ENCODE data around the gene TOMM20L.

GRCh38 chr14:58353516-58354299 is 42.0 kb upstream of the TOMM20L start:
- TF ChIP-seq ZNF395 (CRISPR knock-in tag; IDR thresholded peaks at IDR 0.05) (no peak), FOXK1 (CRISPR knock-in tag; IDR thresholded peaks at IDR 0.05; ENCODE audit: borderline replicate concordance) (no peak), POLR3G (IDR thresholded peaks at IDR 0.05; ENCODE audit: extremely low read depth, insufficient read length, insufficient replicate concordance) (no peak), SMC3 (conservative IDR thresholded peaks at IDR 0.05; ENCODE audit: insufficient read depth, low read depth, low read length) (no peak), TOE1 (IDR thresholded peaks at IDR 0.05; ENCODE audit: borderline replicate concordance) (no peak), TOE1 (CRISPR knock-in tag; IDR thresholded peaks at IDR 0.05; ENCODE audit: borderline replicate concordance, low read depth) (no peak), JUND (IDR thresholded peaks at IDR 0.05; ENCODE audit: borderline replicate concordance, low read depth, low read length) (no peak), JUND (tag; IDR thresholded peaks at IDR 0.05; ENCODE audit: borderline replicate concordance, low read depth, low read length) (no peak)
- TF ChIP-seq, protein P1, sequence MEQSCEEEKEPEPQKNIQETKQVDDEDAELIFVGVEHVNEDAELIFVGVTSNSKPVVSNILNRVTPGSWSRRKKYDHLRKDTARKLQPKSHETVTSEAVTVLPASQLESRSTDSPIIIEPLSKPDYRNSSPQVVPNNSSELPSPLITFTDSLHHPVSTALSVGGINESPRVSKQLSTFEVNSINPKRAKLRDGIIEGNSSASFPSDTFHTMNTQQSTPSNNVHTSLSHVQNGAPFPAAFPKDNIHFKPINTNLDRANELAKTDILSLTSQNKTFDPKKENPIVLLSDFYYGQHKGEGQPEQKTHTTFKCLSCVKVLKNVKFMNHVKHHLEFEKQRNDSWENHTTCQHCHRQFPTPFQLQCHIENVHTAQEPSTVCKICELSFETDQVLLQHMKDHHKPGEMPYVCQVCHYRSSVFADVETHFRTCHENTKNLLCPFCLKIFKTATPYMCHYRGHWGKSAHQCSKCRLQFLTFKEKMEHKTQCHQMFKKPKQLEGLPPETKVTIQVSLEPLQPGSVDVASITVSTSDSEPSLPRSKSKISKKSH (CRISPR knock-in tag; IDR thresholded peaks at IDR 0.05), result no peak
- TF ChIP-seq, protein P2, sequence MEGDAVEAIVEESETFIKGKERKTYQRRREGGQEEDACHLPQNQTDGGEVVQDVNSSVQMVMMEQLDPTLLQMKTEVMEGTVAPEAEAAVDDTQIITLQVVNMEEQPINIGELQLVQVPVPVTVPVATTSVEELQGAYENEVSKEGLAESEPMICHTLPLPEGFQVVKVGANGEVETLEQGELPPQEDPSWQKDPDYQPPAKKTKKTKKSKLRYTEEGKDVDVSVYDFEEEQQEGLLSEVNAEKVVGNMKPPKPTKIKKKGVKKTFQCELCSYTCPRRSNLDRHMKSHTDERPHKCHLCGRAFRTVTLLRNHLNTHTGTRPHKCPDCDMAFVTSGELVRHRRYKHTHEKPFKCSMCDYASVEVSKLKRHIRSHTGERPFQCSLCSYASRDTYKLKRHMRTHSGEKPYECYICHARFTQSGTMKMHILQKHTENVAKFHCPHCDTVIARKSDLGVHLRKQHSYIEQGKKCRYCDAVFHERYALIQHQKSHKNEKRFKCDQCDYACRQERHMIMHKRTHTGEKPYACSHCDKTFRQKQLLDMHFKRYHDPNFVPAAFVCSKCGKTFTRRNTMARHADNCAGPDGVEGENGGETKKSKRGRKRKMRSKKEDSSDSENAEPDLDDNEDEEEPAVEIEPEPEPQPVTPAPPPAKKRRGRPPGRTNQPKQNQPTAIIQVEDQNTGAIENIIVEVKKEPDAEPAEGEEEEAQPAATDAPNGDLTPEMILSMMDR (IDR thresholded peaks at IDR 0.05 in 2 of 3, conservative IDR thresholded peaks at IDR 0.05 in 1 of 3; ENCODE audit: insufficient read depth in 2 of 3, low read depth in 1 of 3, low read length in 3 of 3), result no peak
